Measurements from ENCODE around the gene TMEM14B. TPM values are rescaled to one million over a fixed set of nuclear protein-coding genes. Genes with fewer than 3 reads are reported as not detected.
"Not testable (repeated sequence)": the region's sequence is repeated elsewhere in the genome, so short reads cannot be mapped to it uniquely, and the experiment has no call there.

Gene TMEM14B
- total and polyA plus RNA-seq, 2 donors (not counting 3 experiments of a cell fraction or from before 2014, with no cell fraction given), result 58.2 to 73.1 TPM

- peak; percentile 77 for TF ChIP-seq POLR2A (IDR thresholded peaks at IDR 0.05; ENCODE audit: low read depth, low read length)
- no peak for TF ChIP-seq FOS (IDR thresholded peaks at IDR 0.05; ENCODE audit: borderline replicate concordance, insufficient read depth, low read length)
- TF ChIP-seq JUN (IDR thresholded peaks at IDR 0.05; ENCODE audit: borderline replicate concordance, insufficient read depth, insufficient read length, low read depth), result no peak
- no TSS peak for BruUV-seq (replicated peaks)
- Histone ChIP-seq H3K36me3 (ENCODE audit: control insufficient read depth in 2 of 2, extremely low read depth in 1 of 2, insufficient read depth in 2 of 2, low read length in 2 of 2) (no peaks in the 10 kb centered on the region), H3K4me3 (replicated peaks in 1 of 3; ENCODE audit: insufficient read depth in 1 of 3, low read depth in 1 of 3, low read length in 3 of 3) (peak overlapping the region in 2 of 3 experiments; percentile 7 to 85), H3K27me3 (ENCODE audit: control insufficient read depth in 2 of 2, insufficient read depth in 2 of 2, low read length in 2 of 2) (no peaks in the 10 kb centered on the region), H3K79me2 (ENCODE audit: control insufficient read depth, insufficient read depth, low read length) (no peaks in the 10 kb centered on the region), H3K9me3 (replicated peaks; ENCODE audit: control insufficient read depth, insufficient read depth, low read length) (no peaks in the 10 kb centered on the region), H3K4me1 (ENCODE audit: control insufficient read depth, extremely low read depth, insufficient read depth, low read length) (peaks cover 10% of the 10 kb centered on the region), H3K4me2 (ENCODE audit: insufficient read depth, low read length) (peak overlapping the region; percentile 18), H3K9me1 (replicated peaks; ENCODE audit: control insufficient read depth, extremely low read depth, insufficient read depth, low read length) (no peaks in the 10 kb centered on the region), H3K27ac (ENCODE audit: insufficient read depth, low read depth, low read length) (no peak overlapping the region), H3K9ac (replicated peaks; ENCODE audit: extremely low read depth, insufficient read depth, low read length) (peak overlapping the region; percentile 41), H4K20me1 (replicated peaks; ENCODE audit: control insufficient read depth, extremely low read depth, insufficient read depth, low read length) (no peaks in the 10 kb centered on the region), H2AFZ (ENCODE audit: low read depth, low read length) (peak overlapping the region; percentile 69)
- ChIA-PET CTCF (interaction anchor here (0.7 to 4.8 kb wide), 7 partner anchors 9 to 242 kb away, joined by 3 to 21 read pairs (median 4); partner anchors contain the start of genes C6orf52 and PAK1IP1), POLR2A (interaction anchor here (0.9 kb wide), 1 partner anchor 27 kb away, joined by 3 read pairs; the partner anchor contains the start of gene TMEM14B)
- FAIRE-seq, result no peak
- intact Hi-C loops (cut with micrococcal nuclease), result loop anchor here (10.0 kb wide), 1 partner anchor 374 kb away; the partner anchor contains the start of gene SMIM13
- dilution Hi-C loops (cut with MboI; ENCODE audit: extremely low pct_ligation_motif_present, low sequenced_read_pairs), result no loop called here
- DNase-seq (ENCODE audit: low read depth, low spot score), result peak; percentile 54
Observed at GRCh38 chr6:10720265-10720959, 27.2 kb upstream of the TMEM14B start.

- Histone ChIP-seq H3K4me3 (replicated peaks in 1 of 3; ENCODE audit: insufficient read depth in 1 of 3, low read depth in 1 of 3, low read length in 3 of 3) (peak overlapping the region in 2 of 3 experiments; percentile 7 to 85), H2AFZ (ENCODE audit: low read depth, low read length) (peak overlapping the region; percentile 69)
- H3K27me3 ChIP-seq (ENCODE audit: control insufficient read depth in 2 of 2, insufficient read depth in 2 of 2, low read length in 2 of 2); FAIRE-seq; BruUV-seq (replicated peaks); H3K79me2 ChIP-seq (ENCODE audit: control insufficient read depth, insufficient read depth, low read length); H3K9ac ChIP-seq (replicated peaks; ENCODE audit: extremely low read depth, insufficient read depth, low read length); H3K9me3 ChIP-seq (replicated peaks; ENCODE audit: control insufficient read depth, insufficient read depth, low read length); H3K9me1 ChIP-seq (replicated peaks; ENCODE audit: control insufficient read depth, extremely low read depth, insufficient read depth, low read length); H3K4me2 ChIP-seq (ENCODE audit: insufficient read depth, low read length); H4K20me1 ChIP-seq (replicated peaks; ENCODE audit: control insufficient read depth, extremely low read depth, insufficient read depth, low read length); H3K36me3 ChIP-seq (ENCODE audit: control insufficient read depth in 2 of 2, extremely low read depth in 1 of 2, insufficient read depth in 2 of 2, low read length in 2 of 2); dilution Hi-C loops (cut with MboI; ENCODE audit: extremely low pct_ligation_motif_present, low sequenced_read_pairs); DNase-seq (ENCODE audit: low read depth, low spot score); H3K4me1 ChIP-seq (ENCODE audit: control insufficient read depth, extremely low read depth, insufficient read depth, low read length); H3K27ac ChIP-seq (ENCODE audit: insufficient read depth, low read depth, low read length): not testable (repeated sequence)
- CTCF ChIA-PET, result interaction anchor here (0.7 to 4.8 kb wide), 3 partner anchors 26 to 39 kb away, joined by 3 to 21 read pairs (median 4); partner anchors contain the start of genes C6orf52 and PAK1IP1
- POLR2A ChIA-PET, result interaction anchor here (0.9 kb wide), 1 partner anchor 26 kb away, joined by 3 read pairs; the partner anchor contains the start of gene TMEM14B
- intact Hi-C loops (cut with micrococcal nuclease), result loop anchor here (10.0 kb wide), 1 partner anchor 374 kb away; the partner anchor contains the start of gene SMIM13
Observed at GRCh38 chr6:10720960-10721849, 26.4 kb upstream of the TMEM14B start.
